Jurkat, Clone E6-1 (cell line): ENCODE data around the gene DNAJC5.

ENCODE experiments used
- DNase-seq: peaks from one replicate; pipeline ENCODE4 v3.0.0-alpha.2; 2011; ENCODE audit warnings: low read depth, low spot score
- H3K4me3 ChIP-seq: 2 replicates; pipeline ENCODE4 v1.5.1; 2011; ENCODE audit warnings: mild to moderate bottlenecking, low read length, control low read depth, moderate library complexity

Gene DNAJC5

DNA sequence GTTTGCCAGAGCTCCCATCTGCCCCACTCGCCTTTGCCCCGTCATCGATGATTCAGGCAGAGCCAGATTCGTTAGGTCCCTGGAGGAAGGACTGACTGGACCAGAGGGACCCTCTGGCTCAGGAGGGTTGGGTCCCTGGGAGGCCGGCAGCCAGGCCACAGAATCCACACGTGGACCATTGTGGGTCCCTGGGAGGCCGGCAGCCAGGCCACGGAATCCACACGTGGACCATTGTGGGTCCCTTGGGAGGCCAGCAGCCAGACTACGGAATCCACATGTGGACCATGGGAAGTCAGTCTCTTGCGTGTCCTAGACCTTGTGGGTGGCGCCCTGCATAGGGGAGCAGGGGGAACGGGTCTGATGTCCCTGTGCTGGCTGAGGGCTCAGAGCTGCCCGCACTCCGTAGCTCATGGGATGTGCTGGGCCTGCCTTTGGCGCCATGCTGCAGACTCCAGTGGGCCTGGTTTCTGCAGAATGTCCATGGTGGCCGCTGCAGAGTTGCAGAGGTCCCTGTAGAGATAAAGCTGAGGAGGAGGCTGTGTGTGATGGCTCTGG lies 37.8 kb downstream of the DNAJC5 start:
- H3K4me3 ChIP-seq: no peak overlapping the region
- DNase-seq: no peak

- no peak overlapping the region for H3K4me3 ChIP-seq
Measured at GRCh38 chr20:63933646-63934045, 38.7 kb downstream of the DNAJC5 start.

GRCh38 chr20:63934271-63935068 lies 39.5 kb downstream of the DNAJC5 start:
- no peak for DNase-seq
- no peak overlapping the region for H3K4me3 ChIP-seq

More at GRCh38 chr20:63933646-63934045, 38.7 kb downstream of the DNAJC5 start:
- DNase-seq: no peak

DNA sequence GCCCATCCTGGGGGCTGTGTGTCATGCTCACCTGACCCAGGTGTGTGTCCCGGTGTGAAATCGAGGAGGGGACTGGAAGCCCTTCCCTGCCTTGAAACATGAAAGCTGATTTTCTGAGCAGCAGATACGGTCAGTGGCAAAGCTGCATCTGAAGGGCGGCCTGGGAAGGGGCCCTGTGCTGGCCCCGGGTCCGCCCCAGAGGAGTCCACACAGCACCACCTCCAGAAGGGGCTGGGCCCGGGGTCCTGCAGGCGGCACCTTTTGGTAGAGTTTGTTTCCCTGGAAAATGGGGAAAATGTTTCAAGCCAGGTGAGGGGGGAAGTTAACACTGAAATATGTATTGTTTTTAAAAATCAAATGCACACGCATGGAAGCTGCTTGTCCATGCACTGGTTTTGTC lies 40.5 kb downstream of the DNAJC5 start:
- DNase-seq: no peak
- no peak overlapping the region for H3K4me3 ChIP-seq

GRCh38 chr20:63937596-63937995 lies 42.7 kb downstream of the DNAJC5 start:
- DNase-seq: no peak
- H3K4me3 ChIP-seq: no peak overlapping the region

GRCh38 chr20:63939061-63939935 lies 44.4 kb downstream of the DNAJC5 start:
- no peak overlapping the region for H3K4me3 ChIP-seq
- DNase-seq: no peak

DNA sequence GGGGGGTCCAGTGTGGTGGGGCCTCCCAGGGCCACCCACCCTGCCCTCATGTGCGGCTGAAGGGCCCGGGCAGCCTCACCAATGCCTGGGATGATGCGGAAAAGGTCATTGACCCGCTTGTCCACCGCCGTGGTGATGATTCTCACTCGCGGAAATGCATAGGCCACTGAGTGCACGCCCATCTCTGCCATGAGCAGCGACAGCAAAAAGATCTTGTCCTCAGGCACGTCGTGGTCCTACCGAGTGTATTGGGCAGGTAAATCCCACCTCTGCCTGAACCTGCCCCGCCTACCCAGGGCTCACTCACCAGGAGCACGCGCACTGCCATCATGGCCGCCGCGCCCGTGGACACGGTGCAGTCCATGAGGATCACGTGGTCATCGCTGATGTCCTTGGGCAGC lies 45.1 kb downstream of the DNAJC5 start:
- no peak for DNase-seq

DNA sequence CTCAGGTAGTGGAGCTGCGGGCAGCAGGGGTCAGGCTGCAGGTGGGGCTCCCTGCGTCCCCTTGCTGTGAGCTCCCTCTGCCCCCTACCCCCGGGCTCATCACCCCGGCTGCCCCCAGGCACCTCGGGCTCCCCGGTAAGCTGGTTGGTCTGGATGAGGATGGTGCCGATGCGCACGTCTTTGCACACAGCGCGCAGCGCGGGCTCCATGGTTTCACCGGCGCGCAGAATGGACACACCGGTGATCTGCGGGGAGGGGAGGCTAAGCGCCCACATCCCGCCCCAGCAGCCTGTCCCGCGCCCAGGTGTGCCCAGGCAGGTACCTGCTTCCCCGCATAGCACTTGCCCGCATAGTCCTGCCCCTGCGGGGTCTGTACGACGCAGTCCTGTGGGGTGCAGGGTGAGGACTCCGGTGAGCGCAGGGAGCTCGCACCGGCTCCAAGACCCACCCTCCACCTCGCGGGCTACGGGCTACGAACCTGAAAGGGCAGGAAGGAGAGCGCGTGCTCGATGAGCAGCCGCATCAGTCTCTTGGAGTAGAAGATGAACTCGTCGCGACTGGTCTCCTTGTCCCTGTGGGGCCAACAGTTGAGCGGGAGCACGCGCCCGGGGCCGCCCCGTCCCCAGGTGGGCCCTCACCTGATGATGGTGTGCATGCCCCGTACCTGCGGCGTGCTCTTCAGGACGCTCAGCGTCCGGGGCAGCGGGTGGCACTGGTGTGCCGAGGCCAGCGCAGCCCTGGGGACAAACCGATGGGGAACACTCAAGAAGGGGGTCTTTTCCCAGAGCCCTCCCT lies 45.7 kb downstream of the DNAJC5 start:
- no peak overlapping the region for H3K4me3 ChIP-seq
- DNase-seq: no peak

More for the DNA sequence above, 45.1 kb downstream of the DNAJC5 start:
- H3K4me3 ChIP-seq: no peak overlapping the region

- no peak overlapping the region for H3K4me3 ChIP-seq
- peak; percentile 94 for DNase-seq
Measured at GRCh38 chr20:63941282-63942081, 46.6 kb downstream of the DNAJC5 start.

- H3K4me3 ChIP-seq: no peak overlapping the region
- peak; percentile 56 for DNase-seq
Measured at GRCh38 chr20:63942250-63942951, 47.5 kb downstream of the DNAJC5 start.

GRCh38 chr20:63942969-63943807 lies 48.3 kb downstream of the DNAJC5 start:
- H3K4me3 ChIP-seq: no peak overlapping the region
- DNase-seq: no peak

DNA sequence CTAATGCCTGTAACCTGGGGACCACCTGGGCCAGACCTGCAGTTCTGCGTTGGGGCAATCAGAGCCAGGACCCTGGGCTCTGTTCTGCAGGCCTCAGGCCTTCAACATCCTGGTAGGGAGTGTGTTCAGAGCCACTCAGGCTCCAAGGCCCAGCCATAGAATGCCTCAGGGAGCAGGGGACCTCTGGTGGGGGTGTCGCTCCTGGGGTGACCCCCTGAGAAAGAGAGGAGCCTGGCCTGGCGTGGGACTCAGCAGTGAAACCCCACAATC lies 48.8 kb downstream of the DNAJC5 start:
- no peak overlapping the region for H3K4me3 ChIP-seq
- no peak for DNase-seq

- H3K4me3 ChIP-seq: no peak overlapping the region
- no peak for DNase-seq
Measured at GRCh38 chr20:63944078-63944941, 49.4 kb downstream of the DNAJC5 start.

GRCh38 chr20:63945031-63945658 lies 50.2 kb downstream of the DNAJC5 start:
- H3K4me3 ChIP-seq: no peak overlapping the region

GRCh38 chr20:63945921-63946920 lies 51.3 kb downstream of the DNAJC5 start:
- H3K4me3 ChIP-seq: no peak overlapping the region
- no peak for DNase-seq

More at GRCh38 chr20:63945031-63945658, 50.2 kb downstream of the DNAJC5 start:
- DNase-seq: no peak
